Epidermal melanocyte (primary cell): ENCODE results near the gene CCDC69.

Experiments used
- DNase-seq: peaks from one replicate; pipeline ENCODE4 v3.0.0; 2011; ENCODE audit warnings: low spot score; ENCODE audit not compliant: insufficient read length

CCDC69 gene

DNA sequence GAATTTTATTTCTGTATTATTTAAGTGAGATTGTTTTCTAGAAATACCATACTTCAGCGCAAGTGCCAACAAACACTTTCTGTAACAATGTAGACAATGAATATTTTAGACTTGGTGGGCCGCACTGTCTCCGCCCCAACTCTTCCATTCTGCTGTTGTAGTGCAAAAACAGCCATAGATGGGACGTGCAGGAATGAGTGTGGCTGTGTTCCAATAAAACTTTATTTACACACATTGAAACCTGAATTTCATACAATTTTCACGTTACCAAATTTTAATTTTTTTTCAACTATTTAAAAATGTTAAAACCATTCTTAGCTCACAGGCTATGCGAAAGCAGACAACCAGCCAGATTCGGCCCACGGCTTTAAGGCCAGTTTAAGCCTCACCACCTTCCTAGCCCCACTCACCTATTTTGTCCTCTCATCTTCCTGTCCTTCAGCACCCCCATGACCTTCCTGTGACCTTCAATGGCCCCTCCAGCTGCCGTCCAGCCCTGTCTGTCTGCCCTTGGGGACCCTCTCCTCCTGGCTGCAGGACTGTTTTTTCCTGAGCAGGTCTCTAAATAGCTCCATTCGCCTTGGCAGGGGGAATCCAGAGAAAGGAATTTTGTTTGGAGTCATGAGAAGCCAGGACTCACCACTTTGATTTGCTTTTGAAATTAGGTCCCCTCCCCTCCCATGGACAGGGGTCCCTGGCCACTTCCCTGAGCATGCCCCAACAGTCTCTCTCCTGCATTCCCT lies 55.1 kb downstream of the CCDC69 start:
- no peak for DNase-seq

DNA sequence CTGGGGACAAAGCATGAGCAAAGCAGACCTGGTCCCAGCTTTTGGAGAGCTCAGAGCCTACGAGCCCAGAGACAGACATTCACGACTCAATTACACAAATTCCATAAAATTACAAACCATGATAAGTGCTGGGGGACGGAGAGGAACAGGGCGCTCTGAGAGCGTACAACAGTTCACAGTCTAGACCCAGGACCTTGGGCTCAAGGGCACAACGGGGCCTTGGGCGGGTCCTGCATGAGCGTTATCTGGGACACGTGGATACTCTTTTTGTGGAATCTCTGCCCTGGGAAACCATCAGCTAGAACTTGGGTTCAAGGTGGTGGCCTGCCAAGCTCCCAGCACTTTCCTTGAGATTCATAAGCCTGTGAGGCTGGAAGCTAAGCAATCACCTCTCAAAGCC lies 56.9 kb downstream of the CCDC69 start:
- DNase-seq: no peak

DNA sequence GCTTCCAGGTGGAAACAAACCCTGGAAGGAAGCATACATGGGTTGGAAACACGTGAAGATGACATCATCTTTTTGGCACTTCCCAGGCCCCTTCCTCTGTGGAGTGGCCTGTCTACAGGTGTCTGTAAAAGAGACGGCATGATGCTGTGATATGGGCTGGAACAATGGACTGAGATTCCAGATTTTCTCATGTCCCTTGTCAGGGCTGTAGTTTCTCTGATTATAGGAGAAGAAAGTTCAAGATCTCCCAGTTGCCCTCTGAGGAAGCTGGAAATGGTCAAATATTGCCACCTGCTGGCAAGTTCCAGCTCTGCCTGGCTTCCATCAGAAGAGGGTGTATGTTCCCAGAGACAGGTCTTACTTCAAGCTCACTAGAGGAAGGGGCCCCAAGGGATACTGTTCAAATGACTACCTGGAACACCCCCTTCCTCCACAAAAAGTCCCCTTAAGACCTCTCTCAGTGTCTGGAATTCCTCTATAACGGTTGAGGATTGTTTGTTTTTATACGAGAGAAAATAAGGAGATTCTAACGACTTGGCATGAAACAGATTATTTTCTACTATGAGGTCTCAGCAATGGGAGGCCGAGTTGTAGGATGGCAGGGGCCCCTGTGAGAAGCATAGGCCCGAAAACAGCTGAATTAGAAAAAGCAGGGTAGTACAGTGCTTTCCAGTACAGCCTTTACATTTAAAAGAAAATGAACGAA lies 59.1 kb downstream of the CCDC69 start:
- peak; percentile 79 for DNase-seq

- DNase-seq: no peak
Observed at GRCh38 chr5:151162776-151163175, 61.1 kb downstream of the CCDC69 start.

- DNase-seq: no peak
Observed at GRCh38 chr5:151159649-151160373, 64.1 kb downstream of the CCDC69 start.

DNA sequence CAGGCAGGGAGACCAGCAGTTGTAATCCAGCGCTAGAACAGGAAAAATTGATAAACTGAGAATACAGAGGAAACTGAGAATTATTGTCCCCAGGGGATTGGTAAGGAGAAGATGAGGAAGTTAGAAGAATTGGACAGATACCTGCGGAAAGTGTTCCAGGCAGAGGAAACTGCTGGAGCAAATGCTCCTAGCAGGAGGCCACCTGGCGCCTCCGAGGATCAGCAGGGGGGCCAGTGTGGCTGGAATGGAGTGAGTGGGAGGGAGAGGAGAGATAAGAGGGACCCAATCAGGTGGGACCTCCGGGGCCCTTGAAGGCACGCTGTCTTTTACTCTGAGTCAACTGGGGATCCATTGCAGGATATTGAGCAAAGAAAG lies 65.6 kb downstream of the CCDC69 start:
- DNase-seq: no peak

DNA sequence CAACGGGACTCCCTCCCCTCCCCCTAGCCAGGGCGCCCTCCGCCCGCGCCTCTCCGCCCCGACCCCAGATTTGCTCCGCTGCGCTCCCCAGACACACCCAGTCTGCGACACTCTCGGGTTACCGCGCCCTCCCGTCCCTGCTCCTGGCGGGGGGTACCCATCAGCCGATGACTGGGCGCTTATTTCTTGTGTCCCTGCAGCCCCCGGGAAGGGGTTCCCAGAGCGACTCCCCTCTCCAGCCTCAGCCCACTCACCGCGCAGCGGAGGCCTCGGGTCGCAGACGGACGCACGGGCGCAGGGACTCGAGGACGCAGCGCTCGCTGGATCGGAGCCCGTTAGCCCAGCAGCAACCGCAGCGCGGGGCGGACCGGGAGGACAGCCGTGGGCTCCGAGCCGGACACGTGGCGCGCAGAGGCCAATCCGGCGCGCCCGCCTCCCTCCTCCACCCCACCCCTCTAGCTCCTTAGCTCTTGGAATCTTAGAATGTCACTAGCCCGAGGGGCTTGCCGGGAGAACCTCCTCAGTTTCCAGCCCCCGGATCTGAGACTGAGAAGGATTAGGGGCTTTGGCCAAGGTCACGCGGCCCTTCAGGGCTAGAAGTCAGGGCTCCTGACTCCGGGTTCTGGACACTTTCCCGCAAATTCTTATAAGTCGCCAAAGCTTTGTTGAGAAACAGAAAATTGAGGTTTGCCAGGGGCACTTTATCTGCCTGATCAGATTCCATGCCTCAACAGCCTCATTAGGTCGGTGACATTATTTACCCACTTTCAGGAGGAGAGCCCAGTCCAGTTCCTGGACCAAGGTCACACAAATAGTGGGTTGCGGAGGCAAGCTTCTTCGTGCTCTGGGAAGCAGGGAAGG lies 66.2 kb downstream of the CCDC69 start, which contains the start of gene ANXA6:
ANXA6 (minus strand) TSS at position 354 of the 861 bp plus-strand sequence. CDS start 9,878 bp downstream, outside the sequence.
- peak; percentile 93 for DNase-seq

- DNase-seq: no peak
Observed at GRCh38 chr5:151156507-151157420, 67.1 kb downstream of the CCDC69 start.

DNA sequence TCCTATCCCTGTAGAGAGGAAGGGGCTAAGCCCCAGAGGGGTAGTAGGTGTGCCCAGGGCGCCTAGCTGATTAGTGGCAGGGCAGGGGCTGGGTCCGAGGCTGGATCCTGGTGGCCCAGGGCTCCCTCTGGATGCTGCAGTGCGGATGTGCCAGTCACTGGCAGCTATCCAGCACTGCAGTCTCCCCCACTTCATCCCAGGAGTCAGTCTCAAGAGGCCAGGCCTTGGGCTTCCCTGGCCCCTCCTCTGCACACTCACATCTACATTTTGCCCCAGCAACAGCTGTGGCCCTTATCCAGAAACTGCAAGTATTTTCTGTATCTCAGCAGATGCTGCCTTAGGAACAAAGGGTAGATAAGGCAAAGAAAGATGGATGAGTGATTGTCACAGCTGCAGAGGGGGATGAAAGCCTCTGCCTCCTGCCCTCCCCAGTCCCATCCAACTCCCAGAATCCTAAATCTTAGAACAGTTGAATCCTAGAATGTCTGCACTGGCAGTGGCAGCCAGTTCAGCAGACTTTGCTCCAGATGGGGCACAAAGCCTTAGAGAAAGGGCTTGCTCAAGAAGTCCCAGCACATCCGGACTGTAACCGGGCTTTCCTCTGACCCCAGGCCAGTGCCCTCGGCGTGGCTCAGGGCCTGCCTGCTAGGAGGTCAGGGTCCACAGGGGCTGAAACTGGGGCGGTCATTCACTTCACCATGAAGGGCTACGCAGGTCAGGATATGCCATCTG lies 68.0 kb downstream of the CCDC69 start:
- DNase-seq: no peak

DNA sequence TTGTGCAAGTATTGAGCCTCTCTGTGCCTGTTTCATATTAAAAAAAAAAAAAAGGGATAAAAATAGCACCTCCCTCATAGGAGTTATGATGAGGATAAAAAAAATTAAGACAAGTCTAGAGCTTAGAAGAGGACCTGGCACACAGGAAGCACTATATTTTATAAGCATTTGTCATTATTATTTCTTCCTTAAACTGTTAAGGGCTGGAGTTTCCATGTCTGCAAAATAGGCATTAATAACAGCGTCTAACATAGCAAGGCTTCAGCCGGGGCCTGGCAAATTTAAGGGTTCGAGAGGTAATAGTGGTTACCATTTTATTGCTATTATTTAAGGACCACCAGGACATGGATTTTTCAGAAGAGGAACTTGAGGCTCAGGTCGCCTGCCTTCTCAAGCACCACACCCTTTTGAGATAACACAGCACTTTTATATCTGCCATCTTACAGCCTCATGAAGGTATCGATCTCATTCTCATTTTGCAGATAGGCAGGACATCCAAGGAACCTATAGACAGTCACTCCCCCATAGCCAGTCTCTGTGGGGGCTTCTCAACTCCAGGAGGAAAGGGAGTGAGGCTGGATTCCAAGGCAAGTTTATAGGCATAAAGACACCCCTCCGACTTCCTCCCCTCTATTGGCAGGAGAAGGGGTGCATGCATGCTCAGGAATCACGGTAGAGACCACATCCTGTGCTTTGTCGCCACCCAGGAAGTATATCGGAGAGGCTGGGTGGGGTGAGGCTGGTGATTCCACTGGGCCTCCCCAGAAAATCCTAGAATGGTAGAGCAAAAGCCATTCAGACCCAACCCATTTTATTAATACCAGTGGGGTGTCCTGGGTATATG lies 68.7 kb downstream of the CCDC69 start:
- DNase-seq: no peak

GRCh38 chr5:151153766-151154272 lies 70.1 kb downstream of the CCDC69 start:
- no peak for DNase-seq

GRCh38 chr5:151153300-151153699 lies 70.6 kb downstream of the CCDC69 start:
- DNase-seq: no peak

DNA sequence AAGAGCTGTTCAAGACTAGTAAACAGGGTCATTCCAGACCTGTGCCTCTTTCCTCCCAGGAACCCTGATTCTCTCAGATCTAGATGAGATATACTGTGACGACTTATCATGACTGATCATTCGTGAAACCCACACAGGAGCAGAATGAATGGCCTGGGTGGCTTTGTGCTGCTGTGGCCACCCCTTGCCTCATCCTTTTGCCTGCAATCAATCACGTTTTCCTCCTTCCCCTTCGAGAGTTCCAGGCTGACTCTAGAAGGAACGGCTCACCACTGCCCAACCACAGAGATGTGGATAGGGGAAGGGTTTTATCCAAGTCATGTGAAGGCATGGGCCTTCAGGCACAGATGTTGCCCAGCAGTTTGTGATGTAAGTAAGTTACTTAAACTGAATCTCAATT lies 72.1 kb downstream of the CCDC69 start:
- no peak for DNase-seq

DNA sequence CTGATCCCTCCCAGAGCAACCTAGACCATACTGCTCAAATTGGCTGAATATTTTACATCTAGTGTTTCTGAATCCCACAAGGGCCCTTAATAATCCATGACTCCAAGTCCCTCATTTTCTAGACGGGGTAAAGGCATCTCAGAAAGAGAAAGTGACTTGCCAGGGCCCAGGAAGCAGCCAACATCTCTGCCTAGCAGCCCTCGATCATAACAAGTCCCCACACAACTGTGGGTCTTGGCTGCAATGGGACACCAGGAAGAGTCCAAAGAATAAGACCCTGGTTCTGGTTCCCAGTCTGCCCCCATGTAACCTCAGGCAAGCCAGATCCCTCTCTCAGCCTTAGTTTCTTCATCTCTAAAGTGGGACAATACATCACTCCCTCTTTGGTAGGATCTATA lies 72.6 kb downstream of the CCDC69 start:
- no peak for DNase-seq

GRCh38 chr5:151150471-151151262 lies 73.2 kb downstream of the CCDC69 start:
- DNase-seq: no peak

GRCh38 chr5:151148583-151148982 lies 75.3 kb downstream of the CCDC69 start:
- no peak for DNase-seq

- no peak for DNase-seq
Observed at GRCh38 chr5:151147033-151147432, 76.9 kb downstream of the CCDC69 start.

DNA sequence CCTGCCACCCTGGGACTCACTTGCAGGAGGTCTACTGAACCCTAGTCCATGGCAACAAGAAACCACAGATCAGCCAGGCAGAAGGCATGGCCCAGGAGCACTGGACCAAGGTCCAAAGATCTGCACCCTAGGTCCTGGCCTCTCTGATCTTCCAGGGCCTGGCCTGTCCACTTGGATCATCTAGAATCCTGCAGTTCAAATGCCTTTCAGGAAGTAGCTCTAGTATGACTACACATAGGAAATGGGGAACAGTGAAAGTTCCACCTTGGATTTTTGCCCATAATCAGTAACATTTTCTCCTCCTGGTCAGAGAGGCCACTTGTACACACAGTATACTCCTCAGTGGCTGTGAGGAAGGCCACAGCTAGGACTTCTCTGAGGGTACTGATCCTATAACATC lies 77.8 kb downstream of the CCDC69 start:
- no peak for DNase-seq
